ENCODE data around the gene SAP30BP.

- TF ChIP-seq CTCF (IDR thresholded peaks at IDR 0.05; ENCODE audit: insufficient read depth, low read length, poor library complexity, severe bottlenecking) = no peak
- TF ChIP-seq EZH2phosphoT487 (conservative IDR thresholded peaks at IDR 0.05; ENCODE audit: low read length) = no peak
Measured at GRCh38 chr17:75752405-75752709, 85.2 kb downstream of the SAP30BP start.

Measured in SU-DHL-6 (cell line).